Fibroblast of lung (primary cell): ENCODE results near the gene DPEP1.

ENCODE experiments used
- CTCF ChIP-seq, 2 donors: IDR thresholded peaks in 1 of 2; conservative IDR thresholded peaks in 1 of 2; 1 replicate in 1 of 2; 2 replicates in 1 of 2; pipeline ENCODE4 v1.5.1; 2011 to 2012; ENCODE audit warnings: low read length in 2 of 2, control low read depth in 1 of 2, inconsistent platforms in 1 of 2, low read depth in 1 of 2, mild to moderate bottlenecking in 1 of 2
- EZH2 ChIP-seq: IDR thresholded peaks from 2 replicates; pipeline ENCODE4 v1.5.1; 2012; ENCODE audit warnings: low read length, control low read depth, mild to moderate bottlenecking; ENCODE audit errors: missing control alignments

GRCh38 chr16:89583197-89583894, 30.1 kb upstream of the DPEP1 start:
- TF ChIP-seq CTCF (conservative IDR thresholded peaks at IDR 0.05 in 1 of 2, IDR thresholded peaks at IDR 0.05 in 1 of 2; ENCODE audit: low read depth in 1 of 2, low read length in 2 of 2) (no peak), EZH2 (no peak)
